NB4 (cell line): ENCODE measurements around the gene FGF14.

Source experiments
- DNase-seq: peaks from one replicate; pipeline ENCODE4 v3.0.0; 2010; ENCODE audit warnings: low read depth
- H3K4me3 ChIP-seq: one replicate; pipeline ENCODE4 v1.5.1; 2011; ENCODE audit warnings: mild to moderate bottlenecking, low read depth, low read length, moderate library complexity
- CTCF ChIP-seq: IDR thresholded peaks from one replicate; pipeline ENCODE4 v1.5.1; 2012; ENCODE audit warnings: low read depth, low read length
- MAX ChIP-seq: IDR thresholded peaks from 2 replicates; pipeline ENCODE4 v1.6.1; 2011; ENCODE audit warnings: low read depth, low read length
- MYC ChIP-seq: IDR thresholded peaks from 2 replicates; pipeline ENCODE4 v1.6.1; 2011; ENCODE audit warnings: low read depth, low read length
- POLR2A ChIP-seq: IDR thresholded peaks from 2 replicates; pipeline ENCODE4 v1.6.1; 2011; ENCODE audit warnings: mild to moderate bottlenecking; ENCODE audit not compliant: insufficient read length; ENCODE audit errors: extremely low read depth

FGF14 gene

GRCh38 chr13:102198418-102199311, 203.2 kb downstream of the FGF14 start:
- TF ChIP-seq CTCF (no peak), MYC (no peak), POLR2A (no peak), MAX (no peak)
- no peak for DNase-seq
- H3K4me3 ChIP-seq = no peak overlapping the region

- H3K4me3 ChIP-seq = no peak overlapping the region
- no peak for TF ChIP-seq MYC
- TF ChIP-seq POLR2A = no peak
- TF ChIP-seq MAX = no peak
- no peak for TF ChIP-seq CTCF
- DNase-seq = peak; percentile 17
Measured at GRCh38 chr13:102197193-102197592, 204.7 kb downstream of the FGF14 start.

GRCh38 chr13:102195566-102196462, 206.0 kb downstream of the FGF14 start:
- DNase-seq = no peak
- H3K4me3 ChIP-seq = no peak overlapping the region
- TF ChIP-seq POLR2A (no peak), CTCF (no peak), MAX (no peak)

- no peak overlapping the region for H3K4me3 ChIP-seq
- TF ChIP-seq MYC = no peak
- TF ChIP-seq POLR2A = no peak
- no peak for TF ChIP-seq CTCF
- no peak for TF ChIP-seq MAX
- DNase-seq = no peak
Measured at GRCh38 chr13:102192858-102193257, 209.0 kb downstream of the FGF14 start.

- no peak for DNase-seq
- no peak overlapping the region for H3K4me3 ChIP-seq
- TF ChIP-seq CTCF = no peak
Measured at GRCh38 chr13:102191951-102192502, 209.8 kb downstream of the FGF14 start.
